CD14-positive monocyte (primary cell): Measurements from ENCODE around the gene NOP14. TPM values are rescaled to one million over a fixed set of nuclear protein-coding genes. Genes with fewer than 3 reads are reported as not detected.

ENCODE experiments used
- DNase-seq, 3 donors: peaks; one replicate each; pipeline ENCODE4 v3.0.0-alpha.2; 2011 to 2022
- H2AFZ ChIP-seq: 2 replicates; pipeline ENCODE4 v1.6.0; 2012; ENCODE audit warnings: mild to moderate bottlenecking, low read depth, low read length, inconsistent platforms; ENCODE audit not compliant: insufficient read depth, poor library complexity, severe bottlenecking
- H3K27ac ChIP-seq, 2 donors: 1 replicate in 1 of 2; 2 replicates in 1 of 2; pipeline ENCODE4 v1.5.1; 2012 to 2013; ENCODE audit warnings: low read length in 2 of 2, control low read depth in 1 of 2, inconsistent platforms in 1 of 2, low read depth in 1 of 2, mild to moderate bottlenecking in 1 of 2
- H3K27me3 ChIP-seq, 2 donors: one replicate each; pipeline versions ENCODE4 v1.6.0 to v1.6.1; 2011 to 2013; ENCODE audit warnings: low read length in 2 of 2; ENCODE audit not compliant: control insufficient read depth in 2 of 2, insufficient read depth in 2 of 2
- H3K36me3 ChIP-seq, 2 donors: replicated peaks in 1 of 2; 1 replicate in 1 of 2; 2 replicates in 1 of 2; pipeline versions ENCODE4 v1.5.1 to v1.6.1; 2012 to 2013; ENCODE audit warnings: low read length in 2 of 2, control low read depth in 1 of 2, inconsistent platforms in 1 of 2, mild to moderate bottlenecking in 1 of 2; ENCODE audit not compliant: insufficient read depth in 2 of 2, control insufficient read depth in 1 of 2
- H3K4me1 ChIP-seq, 2 donors: 1 replicate in 1 of 2; 2 replicates in 1 of 2; pipeline versions ENCODE4 v1.5.1 to v1.6.1; 2012 to 2013; ENCODE audit warnings: low read length in 2 of 2, control low read depth in 1 of 2, inconsistent platforms in 1 of 2, mild to moderate bottlenecking in 1 of 2, moderate library complexity in 1 of 2; ENCODE audit not compliant: insufficient read depth in 2 of 2, control insufficient read depth in 1 of 2
- H3K4me2 ChIP-seq: replicated peaks from 2 replicates; pipeline ENCODE3; 2012; ENCODE audit warnings: low read length, moderate library complexity, mild to moderate bottlenecking; ENCODE audit not compliant: poor library complexity, severe bottlenecking; ENCODE audit errors: extremely low read depth
- H3K4me3 ChIP-seq, 3 experiments: fragments of 200-600 bp in 1 of 3; sonication (generic) in 1 of 3; replicated peaks in 1 of 3; 1 replicate in 2 of 3; 2 replicates in 1 of 3; pipeline ENCODE4 v1.5.1; 2011 to 2013; ENCODE audit warnings: low read length in 3 of 3, mild to moderate bottlenecking in 3 of 3, control low read depth in 2 of 3, low read depth in 2 of 3, inconsistent platforms in 1 of 3, moderate library complexity in 1 of 3
- H3K79me2 ChIP-seq: 2 replicates; pipeline ENCODE4 v1.6.0; 2012; ENCODE audit warnings: mild to moderate bottlenecking, control low read depth, inconsistent platforms, low read length, moderate library complexity; ENCODE audit not compliant: insufficient read depth
- H3K9ac ChIP-seq: 2 replicates; pipeline ENCODE4 v1.6.0; 2017; ENCODE audit warnings: low read length, mild to moderate bottlenecking; ENCODE audit not compliant: insufficient read depth, poor library complexity, severe bottlenecking
- H3K9me3 ChIP-seq, 2 donors: replicated peaks in 1 of 2; 1 replicate in 1 of 2; 2 replicates in 1 of 2; pipeline versions ENCODE4 v1.5.1 to v1.6.1; 2012 to 2013; ENCODE audit warnings: low read length in 2 of 2, control low read depth in 1 of 2; ENCODE audit not compliant: control insufficient read depth in 1 of 2, insufficient read depth in 1 of 2
- H4K20me1 ChIP-seq: 2 replicates; pipeline ENCODE4 v1.6.0; 2012; ENCODE audit warnings: mild to moderate bottlenecking, low read length, control low read depth, moderate library complexity; ENCODE audit not compliant: insufficient read depth
- H3K27ac Mint-ChIP-seq, 7 donors: one replicate each; pipeline ENCODE4 v1.8.0; 2020; ENCODE audit warnings: mild to moderate bottlenecking in 7 of 7, mixed read lengths in 7 of 7, moderate library complexity in 6 of 7, inconsistent platforms in 2 of 7
- H3K27me3 Mint-ChIP-seq, 3 donors: one replicate each; pipeline ENCODE4 v1.8.0; 2021 to 2022; ENCODE audit warnings: low read depth in 3 of 3, mild to moderate bottlenecking in 3 of 3, mixed read lengths in 3 of 3, moderate library complexity in 3 of 3, inconsistent platforms in 1 of 3
- H3K36me3 Mint-ChIP-seq, 2 donors: one replicate each; pipeline ENCODE4 v1.8.0; 2020; ENCODE audit warnings: mixed read lengths in 2 of 2, inconsistent platforms in 1 of 2, mild to moderate bottlenecking in 1 of 2
- H3K4me1 Mint-ChIP-seq: one replicate; pipeline ENCODE4 v1.8.0; 2020; ENCODE audit warnings: mild to moderate bottlenecking, mixed read lengths
- H3K4me3 Mint-ChIP-seq, 2 donors: one replicate each; pipeline ENCODE4 v1.8.0; 2020; ENCODE audit warnings: mild to moderate bottlenecking in 2 of 2, mixed read lengths in 2 of 2, moderate library complexity in 1 of 2
- H3K9me3 Mint-ChIP-seq, 7 donors: one replicate each; pipeline ENCODE4 v1.8.0; 2020 to 2022; ENCODE audit warnings: mixed read lengths in 7 of 7, mild to moderate bottlenecking in 6 of 7, moderate library complexity in 6 of 7, inconsistent platforms in 2 of 7
- CTCF ChIP-seq: fragments of 200-600 bp; IDR thresholded peaks from one replicate; pipeline ENCODE4 v1.8.0; 2022; ENCODE audit warnings: antibody characterized with exemption, mild to moderate bottlenecking
- WGBS: methylation state at CpG from one replicate; pipeline ENCODE4 v1.1.5; 2013; ENCODE audit warnings: missing lambda C conversion rate; ENCODE audit not compliant: insufficient coverage; 5-methylcytosine and 5-hydroxymethylcytosine counted together
- intact Hi-C, 2 donors: fragments of 100-400 bp; cut with micrococcal nuclease; formaldehyde crosslinking; loops; one replicate each; pipeline versions ENCODE4 v1.15.0 to v1.15.1; 2023
- polyA plus RNA-seq, 3 donors: library from polyadenylated mRNA; depleted of rRNA in 1 of 3; unstranded in 2 of 3; stranded (reverse) in 1 of 3; fragments of 300-500 nt in 2 of 3; fragments of >200 nt in 1 of 3; fragmentation: Illumina TruSeq in 2 of 3; gene quantifications; 1 replicate in 2 of 3; 2 replicates in 1 of 3; pipeline ENCODE4 v1.2.3, GENCODE V29; 2012 to 2021

Gene NOP14
- polyA plus RNA-seq, 3 donors, result 3.9 to 6.2 (median 4.3) TPM

DNA sequence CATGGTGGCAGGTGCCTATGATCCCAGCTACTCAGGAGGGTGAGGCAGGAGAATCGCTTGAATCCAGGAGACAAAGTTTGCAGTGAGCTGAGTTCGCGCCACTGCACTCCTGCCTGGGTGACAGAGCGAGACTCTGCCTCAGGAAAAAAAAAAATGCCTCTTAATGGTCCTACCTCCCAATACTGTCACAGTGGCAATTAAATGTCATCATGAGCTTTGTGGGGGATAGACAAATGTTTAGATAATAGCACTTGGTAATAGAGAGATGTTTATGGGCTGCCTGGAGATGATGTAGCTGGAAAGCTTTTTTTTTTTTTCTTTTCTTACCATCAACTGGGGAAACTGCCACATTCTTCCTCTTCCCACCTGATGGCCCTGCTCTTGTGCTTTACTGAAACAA is 33.2 kb upstream of the NOP14 start:
- DNase-seq, result no peak
- H3K4me1 ChIP-seq, result no peaks in the 10 kb centered on the region
- Mint-ChIP-seq H3K4me1 (no peaks in the 10 kb centered on the region), H3K27me3 (peaks cover 0 to 5% (median 2%) of the 10 kb centered on the region in 3 donors), H3K9me3 (no peaks in the 10 kb centered on the region), H3K27ac (no peak overlapping the region), H3K36me3 (no peaks in the 10 kb centered on the region), H3K4me3 (no peak overlapping the region)
- intact Hi-C loops, result no loop called here
- no peak overlapping the region for H3K4me3 ChIP-seq
- no peak overlapping the region for H3K27ac ChIP-seq
- H3K9ac ChIP-seq, result no peak overlapping the region
- H3K36me3 ChIP-seq, result no peaks in the 10 kb centered on the region
- H4K20me1 ChIP-seq, result no peaks in the 10 kb centered on the region
- 100% methylated on average over 4 of the region's 4 CpGs for WGBS
- H3K79me2 ChIP-seq, result no peaks in the 10 kb centered on the region
- no peak overlapping the region for H3K4me2 ChIP-seq
- H3K9me3 ChIP-seq, result no peaks in the 10 kb centered on the region
- no peak for TF ChIP-seq CTCF
- no peak overlapping the region for H2AFZ ChIP-seq
- no peaks in the 10 kb centered on the region for H3K27me3 ChIP-seq

- Mint-ChIP-seq H3K4me3 (no peak overlapping the region), H3K27me3 (peaks cover 0 to 6% (median 1%) of the 10 kb centered on the region in 3 donors), H3K9me3 (no peaks in the 10 kb centered on the region), H3K27ac (peak overlapping the region in 1 of 7 donors; percentile 20), H3K36me3 (no peaks in the 10 kb centered on the region), H3K4me1 (no peaks in the 10 kb centered on the region)
- no peak overlapping the region for H2AFZ ChIP-seq
- WGBS, result 84% methylated on average over 3 of the region's 4 CpGs
- H3K27ac ChIP-seq, result no peak overlapping the region
- H3K4me1 ChIP-seq, result no peaks in the 10 kb centered on the region
- no peaks in the 10 kb centered on the region for H3K9me3 ChIP-seq
- no peaks in the 10 kb centered on the region for H3K36me3 ChIP-seq
- no peak overlapping the region for H3K4me3 ChIP-seq
- no peak overlapping the region for H3K4me2 ChIP-seq
- no peaks in the 10 kb centered on the region for H4K20me1 ChIP-seq
- intact Hi-C loops, result no loop called here
- no peak for DNase-seq
- no peak for TF ChIP-seq CTCF
- no peak overlapping the region for H3K9ac ChIP-seq
- H3K79me2 ChIP-seq, result no peaks in the 10 kb centered on the region
- no peaks in the 10 kb centered on the region for H3K27me3 ChIP-seq
These were observed 32.5 kb upstream of the NOP14 start for GRCh38 chr4:2995546-2996265.
